SU-DHL-6 (cell line): ENCODE measurements around the gene TRIM42.

ENCODE experiments used
- CTCF ChIP-seq: fragments of 200-600 bp; sonication (generic); IDR thresholded peaks from one replicate; pipeline ENCODE4 v1.5.1; 2017; ENCODE audit warnings: antibody characterized with exemption, mild to moderate bottlenecking, low read length, moderate library complexity; ENCODE audit not compliant: insufficient read depth, poor library complexity, severe bottlenecking
- EZH2phosphoT487 ChIP-seq: fragments of 200-600 bp; sonication (generic), shearing (Covaris generic); conservative IDR thresholded peaks from 2 replicates; pipeline ENCODE4 v1.6.1; 2018; ENCODE audit warnings: mild to moderate bottlenecking, antibody characterized with exemption, low read length, moderate library complexity, mixed read lengths

DNA sequence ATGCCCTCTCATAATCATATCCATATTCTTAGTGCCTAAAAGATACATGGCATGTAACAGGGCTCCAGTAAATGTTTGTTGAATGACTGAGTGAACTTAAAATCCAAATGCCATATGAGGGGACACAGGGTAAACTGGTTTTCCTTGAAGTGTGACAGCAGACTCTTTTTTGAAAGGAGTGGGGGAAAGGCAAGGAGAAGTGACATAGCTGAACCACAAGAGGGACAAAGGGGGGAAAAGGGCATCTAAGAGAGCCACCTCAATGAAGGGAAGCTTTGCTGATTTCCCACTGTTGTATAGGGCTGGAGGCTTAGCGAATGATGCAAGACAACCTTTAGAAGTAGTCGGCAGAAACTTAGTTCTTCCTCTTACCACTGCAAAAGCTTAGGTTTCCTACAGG, 9.1 kb downstream of the TRIM42 start:
- no peak for TF ChIP-seq CTCF
- no peak for TF ChIP-seq EZH2phosphoT487
